NCI-H2081 (cell line): Measurements from ENCODE around the gene TMA7.

Source experiments
- DNase-seq, 2 experiments: peaks; one replicate each; lab custom pipeline; 2025; lab: John Stamatoyannopoulos, UW

TMA7 gene

GRCh38 chr3:48409291-48410201 is 30.5 kb upstream of the TMA7 start:
- DNase-seq: no peak

DNA sequence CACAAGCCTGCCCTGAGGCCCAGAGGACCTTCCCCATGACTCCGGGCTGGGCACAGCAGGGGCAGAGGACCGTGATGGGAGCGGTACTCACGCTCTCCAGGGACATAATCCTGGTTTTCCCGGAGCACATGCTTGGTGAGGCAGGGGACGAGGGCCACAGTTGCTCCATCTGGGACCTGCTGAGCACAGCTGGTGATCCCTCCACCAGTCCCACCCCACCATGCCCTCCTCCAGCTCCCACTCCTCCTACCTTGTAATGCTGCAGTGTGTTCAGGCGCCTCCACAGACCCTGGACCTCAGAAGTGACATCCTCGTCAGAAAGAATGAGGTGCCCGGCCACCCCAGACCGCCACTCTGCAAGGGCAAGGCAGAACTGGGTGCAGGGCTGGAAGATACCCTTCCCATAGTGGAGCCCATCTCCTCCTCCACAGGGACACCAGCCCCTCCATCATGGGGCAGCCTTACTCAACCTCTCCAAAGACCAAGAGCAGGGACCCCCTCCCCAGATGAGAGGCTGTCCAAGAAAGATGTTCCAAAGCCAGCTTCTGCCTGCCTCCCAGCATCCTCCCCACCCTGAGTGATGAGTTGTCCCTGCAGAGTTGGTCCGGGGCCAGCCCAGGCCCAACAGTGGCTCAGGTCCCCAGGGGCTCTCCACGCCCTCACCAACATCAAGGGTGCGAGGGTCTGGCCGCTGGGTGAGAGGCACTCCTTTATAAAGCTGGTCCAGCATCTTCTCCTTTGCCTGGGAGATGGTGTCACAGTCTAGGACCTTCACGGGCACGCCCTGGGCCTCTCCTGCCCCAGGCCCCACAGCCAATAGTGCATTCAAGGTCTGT is 29.6 kb upstream of the TMA7 start:
- no peak for DNase-seq

DNA sequence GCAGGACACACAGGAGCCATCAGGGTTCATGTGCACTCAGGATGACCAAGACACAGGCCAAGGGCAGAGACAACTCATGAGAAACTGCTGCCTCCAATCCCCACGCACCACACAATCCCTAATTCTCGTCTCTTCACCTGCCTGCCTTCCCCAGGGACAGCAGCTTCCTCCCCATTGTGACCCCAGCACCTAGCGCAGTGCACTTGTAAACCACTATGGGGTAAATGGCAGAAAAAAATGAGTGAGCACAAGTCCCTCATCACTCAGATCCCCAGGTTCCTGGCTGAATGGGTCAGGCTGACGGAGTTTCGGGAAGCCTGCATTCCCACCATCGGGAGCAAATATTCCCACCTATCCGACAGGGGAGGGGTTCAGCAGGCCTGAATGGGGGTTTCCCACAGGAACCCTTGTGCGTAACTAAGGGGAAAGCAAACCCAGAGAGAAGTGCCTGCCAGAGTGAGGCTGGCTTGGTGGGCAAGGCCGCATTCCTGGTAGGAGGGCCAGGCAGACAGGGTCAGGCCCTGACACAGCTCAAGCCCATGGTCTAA is 28.9 kb upstream of the TMA7 start:
- no peak for DNase-seq

GRCh38 chr3:48411606-48412374 is 28.3 kb upstream of the TMA7 start:
- DNase-seq: no peak

GRCh38 chr3:48412375-48413001 is 27.6 kb upstream of the TMA7 start:
- no peak for DNase-seq

DNA sequence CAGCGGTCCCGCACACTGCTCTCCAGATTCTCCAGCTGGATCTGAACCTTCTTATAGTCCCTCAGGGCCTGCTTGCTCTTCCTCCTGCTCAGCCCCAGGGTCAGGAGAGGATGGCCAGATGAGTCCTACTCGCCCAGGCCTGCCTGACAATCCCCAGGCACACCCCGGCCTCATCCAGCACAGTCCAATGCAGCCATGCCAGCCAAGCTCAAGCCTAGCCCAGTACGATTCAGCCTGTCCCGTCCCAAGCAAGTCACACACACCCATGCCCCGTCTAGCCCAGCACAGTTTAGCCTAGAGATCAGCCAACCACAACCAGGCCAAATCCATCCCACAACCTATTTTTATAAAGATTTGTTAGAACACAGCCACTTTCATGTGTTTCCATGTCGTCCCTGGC is 27.0 kb upstream of the TMA7 start:
- no peak for DNase-seq

DNA sequence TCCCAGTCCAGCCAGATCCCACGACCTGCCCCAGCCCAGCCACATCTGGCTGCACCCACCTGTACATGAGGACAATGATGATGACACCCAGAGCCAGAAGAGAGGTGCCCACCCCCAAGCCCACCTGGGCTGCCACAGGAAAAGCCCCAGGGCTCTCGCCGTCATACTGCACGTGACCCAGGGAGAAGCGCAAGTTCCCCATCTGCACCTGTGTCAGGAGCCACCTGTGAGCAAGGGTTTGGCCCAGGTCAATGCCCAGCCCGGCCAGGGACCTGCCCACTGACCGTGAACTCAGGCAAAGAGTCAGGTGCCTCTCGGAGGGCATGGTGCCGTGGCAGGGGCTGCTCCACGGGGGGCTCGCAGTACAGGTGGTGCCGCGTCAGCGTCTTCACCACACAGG is 26.4 kb upstream of the TMA7 start:
- DNase-seq: no peak

DNA sequence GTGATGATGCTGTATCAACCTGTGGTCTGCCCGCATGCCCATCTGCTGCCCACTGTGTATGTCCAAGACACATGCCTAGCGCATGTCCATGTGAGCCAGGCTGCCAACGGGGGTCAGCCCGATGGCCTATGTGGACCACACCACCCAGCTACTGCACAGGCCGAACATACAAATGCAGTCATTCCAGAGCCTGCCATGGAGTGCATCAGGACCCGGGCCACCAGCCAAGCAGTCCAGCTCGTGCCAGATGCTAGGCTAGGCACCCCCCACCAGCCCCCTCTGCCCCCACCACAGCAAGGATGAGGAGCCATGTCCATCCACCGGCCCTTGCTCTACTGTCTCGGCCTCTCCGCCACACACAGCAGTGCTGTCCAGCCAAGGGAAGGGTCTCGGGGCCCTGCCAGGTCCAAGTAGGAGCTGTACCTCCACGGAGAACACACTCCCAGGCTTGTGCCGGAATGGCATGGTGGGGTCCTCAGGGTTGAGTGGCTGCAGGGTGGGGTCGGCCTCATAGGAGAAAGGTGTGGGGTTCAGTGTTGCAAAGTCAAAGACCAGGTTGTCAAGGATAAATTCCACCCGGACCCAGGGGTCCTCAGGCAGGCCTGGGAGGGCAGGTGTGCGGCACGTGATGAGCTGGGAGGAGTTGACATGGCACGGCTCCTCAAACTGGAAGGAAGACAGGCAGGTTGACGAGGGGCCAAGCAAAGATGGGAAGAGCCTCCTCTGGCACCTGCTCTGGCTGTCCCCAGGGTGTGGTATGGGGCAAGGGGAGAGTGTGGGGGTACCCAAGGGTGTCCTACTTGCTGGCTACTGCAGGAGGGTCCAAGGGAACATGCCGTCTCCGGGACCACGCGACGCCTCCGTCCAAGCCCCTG is 25.4 kb upstream of the TMA7 start:
- no peak for DNase-seq

- DNase-seq: no peak
Observed at GRCh38 chr3:48415251-48415953, 24.7 kb upstream of the TMA7 start.

GRCh38 chr3:48416091-48416505 is 24.0 kb upstream of the TMA7 start:
- no peak for DNase-seq

GRCh38 chr3:48416546-48416945 is 23.5 kb upstream of the TMA7 start:
- DNase-seq: no peak

DNA sequence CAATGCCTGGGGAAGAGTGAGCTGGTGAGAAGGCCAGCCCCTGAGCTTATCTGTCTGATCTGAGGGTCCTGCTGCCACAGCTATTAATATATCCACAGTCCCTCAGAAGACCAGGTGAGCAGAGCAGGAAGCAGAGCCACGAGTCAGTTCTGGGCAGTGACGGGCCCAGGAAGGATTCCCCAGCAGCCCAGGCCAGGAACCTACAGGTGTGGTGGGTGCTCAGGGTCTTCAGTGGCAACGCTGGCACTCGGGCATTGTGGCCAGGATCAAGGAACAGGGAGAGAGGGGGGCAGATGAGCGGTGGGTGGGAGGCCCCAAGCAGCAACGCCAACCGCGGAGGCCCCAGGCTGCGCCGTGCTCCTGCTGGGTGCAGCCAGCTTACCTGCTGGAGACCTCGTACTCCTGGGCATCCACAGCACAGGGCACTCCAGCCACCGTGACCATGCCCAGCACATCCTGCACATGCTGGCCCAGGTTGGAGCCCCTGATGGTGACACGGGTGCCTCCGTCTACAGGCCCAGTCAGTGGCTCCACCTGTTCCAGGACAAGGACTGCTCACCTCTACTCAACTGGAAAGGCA is 22.4 kb upstream of the TMA7 start:
- no peak for DNase-seq

- DNase-seq: no peak
Observed at GRCh38 chr3:48418140-48418539, 21.9 kb upstream of the TMA7 start.

DNA sequence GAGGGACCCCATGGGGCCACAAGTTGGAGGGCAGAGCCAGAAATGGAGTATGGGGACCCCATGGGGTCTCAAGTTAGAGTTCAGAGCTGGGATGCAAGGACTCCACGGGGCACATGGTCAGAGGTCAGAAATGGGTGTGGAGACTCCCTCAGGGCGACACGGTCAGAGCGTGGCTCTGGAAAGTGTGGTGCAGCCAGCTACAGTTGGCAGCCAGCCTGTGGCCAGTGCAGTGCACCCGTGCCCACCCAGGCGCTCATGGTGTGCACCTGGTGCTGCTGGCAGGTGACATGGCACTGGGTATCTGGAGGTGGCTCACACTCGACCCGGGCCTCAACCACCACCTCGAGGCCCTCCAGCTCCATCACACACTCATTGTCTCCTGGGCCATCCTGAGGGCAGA is 21.4 kb upstream of the TMA7 start:
- no peak for DNase-seq

GRCh38 chr3:48419149-48419548 is 20.9 kb upstream of the TMA7 start:
- no peak for DNase-seq

- DNase-seq: no peak
Observed at GRCh38 chr3:48419597-48419996, 20.5 kb upstream of the TMA7 start.

GRCh38 chr3:48420561-48420960 is 19.5 kb upstream of the TMA7 start:
- DNase-seq: no peak

DNA sequence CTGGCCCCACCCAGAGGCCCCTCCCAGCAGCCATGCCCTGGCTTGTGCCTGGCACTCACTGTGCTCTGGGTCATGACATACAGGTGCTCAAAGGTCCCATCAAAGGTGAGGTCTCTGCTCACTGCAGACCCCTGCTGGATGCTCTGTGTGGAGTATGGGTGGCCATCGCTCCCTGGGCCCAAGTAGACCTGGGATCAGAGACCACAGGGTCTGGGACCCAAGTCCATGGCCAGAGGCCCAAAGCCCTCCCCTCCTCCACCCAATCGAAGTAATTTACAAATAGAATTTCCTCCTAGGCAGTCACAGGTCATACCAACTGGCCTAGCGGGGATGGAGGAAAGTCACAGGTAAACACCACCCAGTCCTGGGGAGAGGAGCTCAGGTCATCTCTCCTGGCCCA is 17.8 kb upstream of the TMA7 start:
- DNase-seq: no peak

DNA sequence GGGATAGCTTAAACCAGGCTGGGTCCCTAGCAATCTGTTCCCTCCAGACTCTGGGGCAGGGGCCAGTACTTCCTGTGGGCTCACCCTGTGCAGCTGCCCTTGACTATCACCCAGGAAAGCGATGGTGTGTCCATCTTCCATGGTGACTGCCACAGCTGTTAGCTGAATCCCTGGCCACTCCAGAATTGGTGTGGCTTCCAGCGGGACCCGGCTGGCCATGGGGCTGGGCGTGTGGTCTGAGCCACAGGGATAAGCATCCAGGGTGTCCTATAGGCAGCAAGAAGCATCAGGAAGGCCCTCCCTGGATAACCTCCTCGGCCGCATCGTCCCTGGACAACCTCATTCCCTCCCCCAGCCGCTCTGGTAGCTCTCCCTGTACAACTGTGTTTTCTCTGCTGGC is 17.4 kb upstream of the TMA7 start:
- no peak for DNase-seq
